Liver (tissue), 3 donors: ENCODE measurements around the gene SLC25A29.

ENCODE experiments used
- EGR1 ChIP-seq, 2 donors: IDR thresholded peaks; 2 replicates each; pipeline ENCODE4 v1.6.1; 2016 to 2018; ENCODE audit warnings: antibody characterized with exemption in 2 of 2, low read depth in 2 of 2
- FOXA1 ChIP-seq: IDR thresholded peaks from 2 replicates; pipeline ENCODE4 v1.6.1; 2016; ENCODE audit warnings: antibody characterized with exemption
- GABPA ChIP-seq, 2 donors: IDR thresholded peaks in 1 of 2; conservative IDR thresholded peaks in 1 of 2; 2 replicates each; pipeline ENCODE4 v1.6.1; 2016; ENCODE audit warnings: antibody characterized with exemption in 2 of 2, mild to moderate bottlenecking in 1 of 2, moderate library complexity in 1 of 2
- RAD21 ChIP-seq, 2 donors: IDR thresholded peaks; 2 replicates each; pipeline ENCODE4 v1.6.1; 2016; ENCODE audit warnings: antibody characterized with exemption in 2 of 2, mild to moderate bottlenecking in 2 of 2
- TAF1 ChIP-seq: conservative IDR thresholded peaks from 2 replicates; pipeline ENCODE4 v1.6.1; 2016; ENCODE audit warnings: antibody characterized with exemption, mild to moderate bottlenecking
- YY1 ChIP-seq: IDR thresholded peaks from 2 replicates; pipeline ENCODE4 v1.6.1; 2016; ENCODE audit warnings: antibody characterized with exemption, mild to moderate bottlenecking
- TF ChIP-seq, protein P1 (sequence below): fragments of 150-350 bp; IDR thresholded peaks from 2 replicates; pipeline ENCODE4 v1.5.1; 2017; ENCODE audit warnings: improper control_type of control experiment, low read depth, low read length; ENCODE audit not compliant: missing input control
- TF ChIP-seq, protein P2 (sequence below): IDR thresholded peaks from 2 replicates; pipeline ENCODE4 v1.6.1; 2016; ENCODE audit warnings: antibody characterized with exemption, mild to moderate bottlenecking
- TF ChIP-seq, protein P3 (sequence below): IDR thresholded peaks from 2 replicates; pipeline ENCODE4 v1.6.1; 2016; ENCODE audit warnings: antibody characterized with exemption
- donor health status: healthy.
- donor health status: healthy.

DNA sequence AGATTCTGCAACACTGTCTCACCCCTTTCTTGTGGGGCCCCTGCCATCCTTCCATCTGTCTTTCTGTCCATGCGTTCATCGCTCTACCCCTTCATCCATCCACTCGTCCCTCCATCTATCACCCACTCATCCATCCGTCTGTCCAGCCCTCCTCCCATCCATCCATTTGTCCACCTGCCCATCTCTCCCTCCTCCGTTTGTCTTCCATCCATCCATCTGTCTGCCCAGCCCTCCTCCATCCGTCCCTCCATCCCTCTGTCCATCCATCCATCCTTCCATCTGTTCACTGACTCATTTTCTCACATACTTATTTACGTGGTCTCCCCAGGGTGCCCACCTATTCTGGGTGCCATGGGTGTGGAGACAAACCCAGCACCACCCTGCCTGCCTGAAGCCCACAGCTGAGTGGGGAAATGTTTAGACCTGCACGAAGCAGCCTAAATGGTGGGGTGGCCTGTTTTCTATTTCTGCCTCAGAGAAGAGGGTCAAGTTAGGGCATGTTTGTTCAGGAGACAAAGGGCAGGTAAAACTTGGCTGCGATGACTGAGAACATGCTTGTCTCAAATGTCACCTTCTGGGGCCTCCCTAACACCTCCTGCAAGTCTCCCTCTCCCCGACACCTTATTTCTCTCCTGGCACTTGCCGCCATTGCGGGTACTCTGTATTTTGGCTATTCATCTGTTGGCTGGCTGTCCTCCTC lies 14.1 kb upstream of the SLC25A29 start:
- TF ChIP-seq, protein P1, sequence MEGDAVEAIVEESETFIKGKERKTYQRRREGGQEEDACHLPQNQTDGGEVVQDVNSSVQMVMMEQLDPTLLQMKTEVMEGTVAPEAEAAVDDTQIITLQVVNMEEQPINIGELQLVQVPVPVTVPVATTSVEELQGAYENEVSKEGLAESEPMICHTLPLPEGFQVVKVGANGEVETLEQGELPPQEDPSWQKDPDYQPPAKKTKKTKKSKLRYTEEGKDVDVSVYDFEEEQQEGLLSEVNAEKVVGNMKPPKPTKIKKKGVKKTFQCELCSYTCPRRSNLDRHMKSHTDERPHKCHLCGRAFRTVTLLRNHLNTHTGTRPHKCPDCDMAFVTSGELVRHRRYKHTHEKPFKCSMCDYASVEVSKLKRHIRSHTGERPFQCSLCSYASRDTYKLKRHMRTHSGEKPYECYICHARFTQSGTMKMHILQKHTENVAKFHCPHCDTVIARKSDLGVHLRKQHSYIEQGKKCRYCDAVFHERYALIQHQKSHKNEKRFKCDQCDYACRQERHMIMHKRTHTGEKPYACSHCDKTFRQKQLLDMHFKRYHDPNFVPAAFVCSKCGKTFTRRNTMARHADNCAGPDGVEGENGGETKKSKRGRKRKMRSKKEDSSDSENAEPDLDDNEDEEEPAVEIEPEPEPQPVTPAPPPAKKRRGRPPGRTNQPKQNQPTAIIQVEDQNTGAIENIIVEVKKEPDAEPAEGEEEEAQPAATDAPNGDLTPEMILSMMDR, result no peak
- TF ChIP-seq, protein P2, sequence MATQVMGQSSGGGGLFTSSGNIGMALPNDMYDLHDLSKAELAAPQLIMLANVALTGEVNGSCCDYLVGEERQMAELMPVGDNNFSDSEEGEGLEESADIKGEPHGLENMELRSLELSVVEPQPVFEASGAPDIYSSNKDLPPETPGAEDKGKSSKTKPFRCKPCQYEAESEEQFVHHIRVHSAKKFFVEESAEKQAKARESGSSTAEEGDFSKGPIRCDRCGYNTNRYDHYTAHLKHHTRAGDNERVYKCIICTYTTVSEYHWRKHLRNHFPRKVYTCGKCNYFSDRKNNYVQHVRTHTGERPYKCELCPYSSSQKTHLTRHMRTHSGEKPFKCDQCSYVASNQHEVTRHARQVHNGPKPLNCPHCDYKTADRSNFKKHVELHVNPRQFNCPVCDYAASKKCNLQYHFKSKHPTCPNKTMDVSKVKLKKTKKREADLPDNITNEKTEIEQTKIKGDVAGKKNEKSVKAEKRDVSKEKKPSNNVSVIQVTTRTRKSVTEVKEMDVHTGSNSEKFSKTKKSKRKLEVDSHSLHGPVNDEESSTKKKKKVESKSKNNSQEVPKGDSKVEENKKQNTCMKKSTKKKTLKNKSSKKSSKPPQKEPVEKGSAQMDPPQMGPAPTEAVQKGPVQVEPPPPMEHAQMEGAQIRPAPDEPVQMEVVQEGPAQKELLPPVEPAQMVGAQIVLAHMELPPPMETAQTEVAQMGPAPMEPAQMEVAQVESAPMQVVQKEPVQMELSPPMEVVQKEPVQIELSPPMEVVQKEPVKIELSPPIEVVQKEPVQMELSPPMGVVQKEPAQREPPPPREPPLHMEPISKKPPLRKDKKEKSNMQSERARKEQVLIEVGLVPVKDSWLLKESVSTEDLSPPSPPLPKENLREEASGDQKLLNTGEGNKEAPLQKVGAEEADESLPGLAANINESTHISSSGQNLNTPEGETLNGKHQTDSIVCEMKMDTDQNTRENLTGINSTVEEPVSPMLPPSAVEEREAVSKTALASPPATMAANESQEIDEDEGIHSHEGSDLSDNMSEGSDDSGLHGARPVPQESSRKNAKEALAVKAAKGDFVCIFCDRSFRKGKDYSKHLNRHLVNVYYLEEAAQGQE, result no peak
- no peak for TF ChIP-seq EGR1 (IDR thresholded peaks at IDR 0.05; ENCODE audit: low read depth in 2 of 2)
- TF ChIP-seq, protein P3, sequence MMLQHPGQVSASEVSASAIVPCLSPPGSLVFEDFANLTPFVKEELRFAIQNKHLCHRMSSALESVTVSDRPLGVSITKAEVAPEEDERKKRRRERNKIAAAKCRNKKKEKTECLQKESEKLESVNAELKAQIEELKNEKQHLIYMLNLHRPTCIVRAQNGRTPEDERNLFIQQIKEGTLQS, result no peak
- no peak for TF ChIP-seq TAF1
- no peak for TF ChIP-seq RAD21 (IDR thresholded peaks at IDR 0.05)
- no peak for TF ChIP-seq GABPA (IDR thresholded peaks at IDR 0.05 in 1 of 2, conservative IDR thresholded peaks at IDR 0.05 in 1 of 2)
- no peak for TF ChIP-seq YY1
- TF ChIP-seq FOXA1, result no peak
